ENCODE results near the gene LITAFD.
"Not testable (repeated sequence)": the region's sequence is repeated elsewhere in the genome, so short reads cannot be mapped to it uniquely, and the experiment has no call there.

GRCh38 chr16:8836797-8837196, 45.4 kb upstream of the LITAFD start:
- not testable (repeated sequence) for TF ChIP-seq EZH2 (IDR thresholded peaks at IDR 0.05; ENCODE audit: borderline replicate concordance, insufficient read depth, low read length, poor library complexity, severe bottlenecking); CTCF (IDR thresholded peaks at IDR 0.05; ENCODE audit: poor library complexity, severe bottlenecking); EP300 (conservative IDR thresholded peaks at IDR 0.05; ENCODE audit: poor library complexity, severe bottlenecking); RAD21 (conservative IDR thresholded peaks at IDR 0.05); MXI1 (conservative IDR thresholded peaks at IDR 0.05; ENCODE audit: poor library complexity, severe bottlenecking)
